H1 (cell line): ENCODE results near the gene COG7. TPM values are rescaled to one million over a fixed set of nuclear protein-coding genes. Genes with fewer than 3 reads are reported as not detected.

Experiments
- CTCF ChIA-PET: fragments of 300-600 bp; sonication (Branson Sonifier 250); formaldehyde crosslinking; loops from one replicate; lab custom pipeline; 2021; ENCODE audit not compliant: partially characterized antibody; lab: Charles Lee
- POLR2A ChIA-PET: fragments of 300-600 bp; sonication (Branson Sonifier 250); formaldehyde crosslinking; loops from one replicate; lab custom pipeline; 2021; ENCODE audit warnings: inconsistent platforms; ENCODE audit not compliant: partially characterized antibody; lab: Charles Lee
- DNase-seq, 2 experiments: peaks; one replicate each; pipeline versions ENCODE4 v3.0.0 to v3.0.0-alpha.2; 2010 to 2022; ENCODE audit warnings: low spot score in 2 of 2, low read depth in 1 of 2, mixed read lengths in 1 of 2
- FAIRE-seq: peaks from 2 replicates; lab custom pipeline; 2011; peaks lifted over from hg19 to GRCh38; lab: Jason Lieb, UNC
- H2AFZ ChIP-seq: 2 replicates; pipeline ENCODE4 v1.8.1; 2012; ENCODE audit warnings: low read length, inconsistent platforms
- H2AK5ac ChIP-seq: 2 replicates; pipeline ENCODE4 v1.6.1; 2013; ENCODE audit warnings: low read depth, low read length
- H2BK120ac ChIP-seq: replicated peaks from 2 replicates; pipeline ENCODE3; 2013; ENCODE audit warnings: low read depth, low read length, inconsistent platforms
- H2BK12ac ChIP-seq: 2 replicates; pipeline ENCODE4 v1.6.1; 2013; ENCODE audit warnings: low read depth, low read length
- H2BK15ac ChIP-seq: 2 replicates; pipeline ENCODE4 v1.6.1; 2013; ENCODE audit warnings: low read length
- H2BK20ac ChIP-seq: 2 replicates; pipeline ENCODE4 v1.6.1; 2013; ENCODE audit warnings: low read length
- H2BK5ac ChIP-seq: 2 replicates; pipeline ENCODE4 v1.6.1; 2013; ENCODE audit warnings: low read depth, low read length
- H3K14ac ChIP-seq: 2 replicates; pipeline ENCODE4 v1.6.1; 2013; ENCODE audit warnings: inconsistent platforms; ENCODE audit not compliant: insufficient read length
- H3K18ac ChIP-seq: 2 replicates; pipeline ENCODE4 v1.6.1; 2013; ENCODE audit warnings: low read length; ENCODE audit errors: extremely low read depth
- H3K23ac ChIP-seq: 2 replicates; pipeline ENCODE4 v1.6.1; 2013; ENCODE audit warnings: inconsistent platforms; ENCODE audit not compliant: insufficient read length
- H3K23me2 ChIP-seq: 2 replicates; pipeline ENCODE4 v1.6.1; 2013; ENCODE audit warnings: low read depth, low read length
- H3K27ac ChIP-seq: 2 replicates; pipeline ENCODE4 v1.6.1; 2011; ENCODE audit warnings: low read depth, low read length, inconsistent platforms
- H3K27me3 ChIP-seq, 4 experiments: replicated peaks in 1 of 4; 1 replicate in 1 of 4; 2 replicates in 3 of 4; pipeline versions ENCODE4 v1.6.1 to v1.8.1; 2011 to 2013; ENCODE audit warnings: low read length in 3 of 4, mild to moderate bottlenecking in 3 of 4, inconsistent platforms in 2 of 4, mixed read lengths in 2 of 4, moderate library complexity in 1 of 4; ENCODE audit not compliant: control insufficient read depth in 3 of 4, insufficient read depth in 3 of 4; ENCODE audit errors: extremely low read depth in 1 of 4
- H3K36me3 ChIP-seq, 4 experiments: 2 replicates each; pipeline versions ENCODE4 v1.6.1 to v1.8.1; 2011 to 2013; ENCODE audit warnings: mild to moderate bottlenecking in 4 of 4, low read length in 3 of 4, moderate library complexity in 2 of 4, control low read depth in 1 of 4, inconsistent platforms in 1 of 4; ENCODE audit not compliant: insufficient read depth in 4 of 4, control insufficient read depth in 2 of 4
- H3K4ac ChIP-seq: replicated peaks from 2 replicates; pipeline ENCODE3; 2013; ENCODE audit warnings: low read length, low read depth, mixed read lengths, inconsistent platforms; ENCODE audit not compliant: insufficient read length
- H3K4me1 ChIP-seq, 4 experiments: replicated peaks in 1 of 4; 1 replicate in 1 of 4; 2 replicates in 3 of 4; pipeline versions ENCODE4 v1.6.1 to v1.8.1; 2011 to 2013; ENCODE audit warnings: low read length in 3 of 4, inconsistent platforms in 2 of 4, mixed read lengths in 1 of 4; ENCODE audit not compliant: insufficient read depth in 4 of 4, control insufficient read depth in 3 of 4
- H3K4me2 ChIP-seq, 2 experiments: 2 replicates each; pipeline versions ENCODE4 v1.6.1 to v1.8.1; 2011 to 2013; ENCODE audit warnings: low read depth in 2 of 2, low read length in 2 of 2, control low read depth in 1 of 2, inconsistent platforms in 1 of 2, mild to moderate bottlenecking in 1 of 2; ENCODE audit not compliant: insufficient read depth in 1 of 2
- H3K4me3 ChIP-seq, 4 experiments: fragments of 200-600, 300-600 bp in 1 of 4; sonication (generic), shearing (Covaris generic), sonication (Bioruptor Twin) in 1 of 4; 2 replicates each; pipeline versions ENCODE4 v1.5.1 to v1.8.1; 2011 to 2016; ENCODE audit warnings: low read length in 4 of 4, low read depth in 3 of 4, control low read depth in 2 of 4, inconsistent platforms in 2 of 4, mild to moderate bottlenecking in 2 of 4, mixed read lengths in 1 of 4, moderate library complexity in 1 of 4; ENCODE audit not compliant: insufficient read depth in 2 of 4; ENCODE audit errors: extremely low read depth in 1 of 4
- H3K56ac ChIP-seq: replicated peaks from 2 replicates; pipeline ENCODE3; 2013; ENCODE audit warnings: low read depth, mild to moderate bottlenecking, mixed read lengths, low read length, inconsistent platforms; ENCODE audit not compliant: insufficient read length
- H3K79me1 ChIP-seq: 2 replicates; pipeline ENCODE4 v1.6.1; 2013; ENCODE audit warnings: low read depth, low read length, control low read depth
- H3K79me2 ChIP-seq, 2 experiments: 2 replicates each; pipeline versions ENCODE4 v1.6.1 to v1.8.1; 2012 to 2013; ENCODE audit warnings: low read length in 2 of 2, mild to moderate bottlenecking in 2 of 2, inconsistent platforms in 1 of 2; ENCODE audit not compliant: insufficient read depth in 2 of 2, control insufficient read depth in 1 of 2
- H3K9ac ChIP-seq, 4 experiments: replicated peaks in 1 of 4; 1 replicate in 1 of 4; 2 replicates in 3 of 4; pipeline versions ENCODE4 v1.6.1 to v1.8.1; 2011 to 2013; ENCODE audit warnings: low read depth in 3 of 4, low read length in 3 of 4, control low read depth in 2 of 4, mild to moderate bottlenecking in 2 of 4, moderate library complexity in 2 of 4, inconsistent platforms in 1 of 4; ENCODE audit errors: extremely low read depth in 1 of 4
- H3K9me3 ChIP-seq, 2 experiments: 2 replicates each; pipeline versions ENCODE4 v1.6.1 to v1.8.1; 2012 to 2013; ENCODE audit warnings: mild to moderate bottlenecking in 2 of 2, moderate library complexity in 2 of 2, control low read depth in 1 of 2, inconsistent platforms in 1 of 2, low read depth in 1 of 2, low read length in 1 of 2, mixed read lengths in 1 of 2; ENCODE audit not compliant: insufficient read depth in 2 of 2
- H4K20me1 ChIP-seq, 2 experiments: replicated peaks in 1 of 2; 2 replicates each; pipeline versions ENCODE3 to v1.8.1; 2011 to 2013; ENCODE audit warnings: inconsistent platforms in 2 of 2, low read length in 2 of 2, mild to moderate bottlenecking in 1 of 2; ENCODE audit not compliant: insufficient read depth in 2 of 2, control insufficient read depth in 1 of 2
- H4K5ac ChIP-seq: 2 replicates; pipeline ENCODE4 v1.6.1; 2013; ENCODE audit warnings: low read length, low read depth, mixed read lengths, inconsistent platforms; ENCODE audit not compliant: insufficient read length
- H4K8ac ChIP-seq: 2 replicates; pipeline ENCODE4 v1.8.0; 2013; ENCODE audit warnings: mild to moderate bottlenecking, moderate library complexity, low read length, inconsistent platforms; ENCODE audit not compliant: insufficient read depth; ENCODE audit errors: extremely low read depth
- H4K91ac ChIP-seq: replicated peaks from 2 replicates; pipeline ENCODE3; 2013; ENCODE audit warnings: low read length, mixed read lengths, inconsistent platforms; ENCODE audit not compliant: insufficient read length
- POLR2A ChIP-seq, 2 experiments: IDR thresholded peaks; 1 replicate in 1 of 2; 2 replicates in 1 of 2; pipeline ENCODE4 v1.6.1; 2011; ENCODE audit warnings: low read depth in 2 of 2, low read length in 2 of 2, mild to moderate bottlenecking in 2 of 2; ENCODE audit errors: control extremely low read depth in 1 of 2
- WGBS, 2 experiments: shearing (Covaris generic) in 1 of 2; methylation state at CpG; one replicate each; pipeline versions ENCODE4 v1.1.6 to v1.1.7; 2013 to 2015; ENCODE audit warnings: low lambda C conversion rate in 2 of 2, mixed read lengths in 2 of 2, inconsistent platforms in 1 of 2, low coverage in 1 of 2, missing lambda C conversion rate in 1 of 2; ENCODE audit not compliant: insufficient replicate concordance in 2 of 2, insufficient coverage in 1 of 2, insufficient read length in 1 of 2; ENCODE audit errors: extremely low coverage in 1 of 2, missing lambda C conversion rate in 1 of 2; 5-methylcytosine and 5-hydroxymethylcytosine counted together
- polyA plus RNA-seq, 7 experiments: library from polyadenylated mRNA; depleted of rRNA in 3 of 7; stranded (reverse) in 5 of 7; unstranded in 2 of 7; fragments of >200 nt in 5 of 7; fragments of 200-250 nt in 2 of 7; gene quantifications; 1 replicate in 5 of 7; 2 replicates in 1 of 7; 4 replicates in 1 of 7; pipeline versions ENCODE4 v1.2.1 to v1.2.3, GENCODE V29; 2011 to 2013; ENCODE audit warnings: missing spikeins in 2 of 7, mixed read lengths in 2 of 7
- total RNA-seq: library from RNA; stranded (reverse); fragmentation: NEBNext Ultra II Directional; extraction: Animal tissue kit (Norgen Biotek cat#: 25700); gene quantifications from 2 replicates; pipeline ENCODE4 v1.2.1, GENCODE V29; 2021

COG7 gene
- total and polyA plus RNA-seq, 2 of the 8 experiments (the other 6 are each of a cell fraction or from before 2014, with no cell fraction given) = 17.2 to 40.4 TPM

GRCh38 chr16:23428351-23428750, 24.6 kb downstream of the COG7 start:
- Histone ChIP-seq H2BK15ac (no peak overlapping the region), H4K20me1 (no peaks in the 10 kb centered on the region), H2AFZ (no peak overlapping the region), H2BK5ac (no peak overlapping the region), H4K8ac (no peak overlapping the region; the same call in 1 of the 2 replicates), H3K79me1 (no peaks in the 10 kb centered on the region), H3K14ac (no peak overlapping the region), H3K23ac (no peak overlapping the region), H3K27me3 (no peaks in the 10 kb centered on the region), H3K4ac (no peak overlapping the region), H3K27ac (no peak overlapping the region), H4K91ac (no peak overlapping the region), H3K4me2 (no peak overlapping the region), H3K9me3 (no peaks in the 10 kb centered on the region), H2AK5ac (no peak overlapping the region), H3K18ac (no peak overlapping the region), H3K36me3 (peaks cover 0 to 10% (median 4%) of the 10 kb centered on the region in 4 experiments; a peak in 4 of 8 replicates), H3K4me1 (no peaks in the 10 kb centered on the region), H2BK12ac (no peak overlapping the region), H2BK120ac (no peak overlapping the region), H3K4me3 (no peak overlapping the region), H4K5ac (no peak overlapping the region), H3K9ac (no peak overlapping the region), H2BK20ac (no peak overlapping the region), H3K23me2 (no peaks in the 10 kb centered on the region), H3K79me2 (no peaks in the 10 kb centered on the region), H3K56ac (no peak overlapping the region)
- FAIRE-seq (no peak), DNase-seq (no peak)
- CTCF ChIA-PET = no interaction called here
- WGBS, 2 experiments = 96% methylated on average over 2 of the region's 2 CpGs; no CpG with 5 or more reads in 1 of the 2 experiments
- TF ChIP-seq POLR2A (IDR thresholded peaks at IDR 0.05; ENCODE audit: control extremely low read depth in 1 of 2, low read depth in 2 of 2, low read length in 2 of 2) = no peak
- POLR2A ChIA-PET = interaction anchor here (0.6 kb wide), 1 partner anchor 106 kb away, joined by 3 read pairs; no protein-coding TSS in a partner anchor
